GM18498 (cell line): ENCODE measurements around the gene OST4.

Experiments
- ATAC-seq: cut with Tn5 transposase; IDR thresholded peaks from one replicate; pipeline ENCODE4 v1.9.1; 2021; ENCODE audit warnings: mild to moderate bottlenecking, moderate library complexity; ENCODE audit not compliant: unreplicated experiment

OST4 gene

DNA sequence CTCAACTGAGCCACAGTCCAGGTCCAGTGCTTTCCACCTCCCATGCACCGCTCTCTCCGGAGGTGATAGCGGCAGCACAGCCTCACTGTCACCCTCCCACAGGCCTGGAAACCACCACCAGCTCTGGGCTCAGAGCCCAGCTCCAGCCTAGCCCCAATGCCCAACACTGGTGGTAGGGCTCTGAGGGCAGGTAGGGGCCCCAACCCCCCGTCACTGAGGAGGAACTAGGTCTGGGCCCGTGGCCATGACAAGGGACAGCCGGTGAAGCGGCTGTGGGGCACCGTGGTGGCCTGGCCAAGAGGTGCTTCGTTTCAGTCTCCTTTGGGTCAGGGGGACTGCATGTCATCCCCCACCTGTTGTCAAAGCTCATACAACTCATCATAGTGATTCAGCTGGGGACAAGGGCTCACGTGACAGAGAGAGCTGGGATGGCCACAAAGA lies 44.2 kb downstream of the OST4 start:
- no peak for ATAC-seq

DNA sequence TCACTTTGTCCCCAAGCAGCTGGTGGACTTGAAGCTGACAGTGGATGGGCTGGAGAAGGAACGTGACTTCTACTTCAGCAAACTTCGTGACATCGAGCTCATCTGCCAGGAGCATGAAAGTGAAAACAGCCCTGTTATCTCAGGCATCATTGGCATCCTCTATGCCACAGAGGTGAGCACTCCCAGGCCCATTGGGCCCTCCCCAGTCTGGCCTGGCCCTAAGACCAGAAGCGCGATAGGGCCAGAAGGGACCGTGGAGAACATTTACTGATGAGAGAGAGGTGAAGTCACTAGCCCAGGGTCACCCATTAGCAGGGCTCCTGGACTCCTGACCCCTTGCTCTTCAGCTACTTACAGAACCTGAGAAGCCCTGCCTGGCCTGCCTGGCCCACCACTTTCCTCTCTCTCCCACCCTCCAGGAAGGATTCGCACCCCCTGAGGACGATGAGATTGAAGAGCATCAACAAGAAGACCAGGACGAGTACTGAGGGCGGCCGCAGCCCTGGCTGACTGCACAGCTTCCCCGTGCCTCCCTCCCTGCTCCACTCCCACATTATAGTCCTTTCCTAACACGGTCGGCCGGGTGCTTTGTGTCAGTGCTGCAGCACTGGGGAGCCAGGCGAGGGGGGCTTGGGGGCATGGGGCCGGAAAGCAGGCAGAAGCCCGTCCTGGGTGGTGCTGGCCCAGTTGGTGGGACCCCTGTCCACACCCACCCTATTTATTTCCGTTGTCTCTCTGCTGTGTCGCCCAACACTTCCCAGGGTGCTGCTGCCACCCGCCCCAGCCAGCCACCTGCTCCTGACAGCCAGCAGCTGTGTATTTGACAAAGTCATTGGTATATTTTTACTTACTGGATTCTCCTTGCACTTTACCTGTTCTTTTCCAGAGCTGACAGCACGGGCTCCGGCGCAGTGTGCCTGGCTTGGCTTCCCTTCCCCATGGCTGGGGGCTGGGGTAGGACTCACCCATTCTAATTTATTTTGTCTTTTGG lies 45.3 kb downstream of the OST4 start:
- ATAC-seq = no peak

DNA sequence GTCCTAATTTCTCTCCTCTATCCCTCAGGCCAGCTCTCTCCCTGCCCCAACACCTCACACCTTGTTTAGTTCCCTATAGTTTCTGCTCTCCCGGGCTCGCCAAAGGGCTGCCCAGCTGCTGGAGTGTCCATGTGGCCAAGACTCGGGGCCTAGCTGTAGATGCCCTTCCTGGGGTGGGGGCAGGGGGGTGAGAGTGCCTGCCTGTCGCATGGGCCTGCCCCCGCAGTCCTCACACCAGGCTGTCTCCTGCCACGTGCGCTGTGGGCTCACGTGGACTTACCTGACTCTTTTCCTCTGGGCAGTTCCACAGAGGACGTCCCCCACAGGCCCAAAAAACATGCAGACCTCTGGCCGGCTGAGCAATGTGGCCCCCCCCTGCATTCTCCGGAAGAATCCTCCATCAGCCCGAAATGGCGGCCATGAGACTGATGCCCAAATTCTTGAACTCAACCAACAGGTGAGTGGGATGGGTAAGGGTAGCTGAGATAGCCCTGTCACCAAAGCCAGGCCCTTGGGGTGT lies 46.1 kb downstream of the OST4 start:
- ATAC-seq = no peak

DNA sequence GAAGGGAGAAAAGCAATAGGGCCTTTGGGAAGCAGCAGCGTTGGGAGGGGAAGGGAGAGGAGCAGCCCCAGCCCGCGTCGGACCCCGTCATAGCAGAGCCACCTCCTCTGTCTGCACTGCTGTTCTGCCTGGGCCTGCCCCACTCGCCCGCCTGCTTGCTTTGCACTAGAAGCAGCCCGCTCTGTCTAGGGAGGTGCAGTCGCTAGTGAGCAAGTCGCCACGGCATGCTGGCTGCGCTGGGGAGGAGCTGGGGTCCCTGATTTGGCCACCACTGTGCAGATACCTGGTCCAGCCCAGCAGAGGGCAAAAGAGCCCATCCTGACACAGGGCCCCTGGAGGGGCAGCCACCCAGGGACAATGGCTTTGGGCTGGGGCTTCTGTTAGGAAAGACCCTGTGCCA lies 46.6 kb downstream of the OST4 start:
- no peak for ATAC-seq

DNA sequence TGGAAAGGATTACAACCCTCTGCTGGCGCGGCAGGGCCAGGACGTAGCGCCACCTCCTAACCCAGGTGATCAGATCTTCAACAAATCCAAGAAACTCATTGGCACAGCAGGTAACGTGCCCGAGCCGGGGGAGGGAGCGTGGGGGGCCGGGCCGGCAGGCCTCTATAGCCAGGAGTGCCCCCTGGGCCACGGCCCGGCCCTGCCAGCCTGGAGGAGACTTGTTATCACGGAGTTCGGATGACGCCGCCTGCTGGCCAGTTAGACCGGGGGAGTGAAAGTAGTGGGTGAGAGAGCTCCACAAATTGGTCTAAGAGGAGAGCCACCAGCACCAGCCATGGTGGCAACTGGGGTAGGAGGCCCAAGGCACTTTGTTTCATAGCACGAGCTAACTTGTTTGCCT lies 47.3 kb downstream of the OST4 start:
- no peak for ATAC-seq

DNA sequence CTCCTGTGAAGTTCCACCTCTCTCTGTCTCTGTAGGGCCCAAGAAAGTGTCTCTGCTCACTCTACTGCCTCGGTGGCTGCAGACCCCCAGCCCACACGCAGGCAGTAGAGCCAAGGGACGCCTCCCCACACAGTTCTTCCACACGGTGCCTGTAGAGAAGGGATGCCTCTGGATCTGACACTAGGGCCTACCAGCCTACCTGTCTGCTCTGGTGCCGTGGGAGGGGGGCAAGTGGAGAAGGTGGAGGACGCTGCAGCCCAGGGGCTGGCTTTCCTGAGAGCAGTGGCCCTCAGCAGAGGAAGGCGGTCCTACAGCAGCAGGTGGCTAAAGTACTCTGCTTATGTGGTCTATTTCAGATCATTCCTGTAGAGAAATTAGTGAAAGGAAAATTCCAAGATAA lies 47.7 kb downstream of the OST4 start:
- ATAC-seq = no peak

DNA sequence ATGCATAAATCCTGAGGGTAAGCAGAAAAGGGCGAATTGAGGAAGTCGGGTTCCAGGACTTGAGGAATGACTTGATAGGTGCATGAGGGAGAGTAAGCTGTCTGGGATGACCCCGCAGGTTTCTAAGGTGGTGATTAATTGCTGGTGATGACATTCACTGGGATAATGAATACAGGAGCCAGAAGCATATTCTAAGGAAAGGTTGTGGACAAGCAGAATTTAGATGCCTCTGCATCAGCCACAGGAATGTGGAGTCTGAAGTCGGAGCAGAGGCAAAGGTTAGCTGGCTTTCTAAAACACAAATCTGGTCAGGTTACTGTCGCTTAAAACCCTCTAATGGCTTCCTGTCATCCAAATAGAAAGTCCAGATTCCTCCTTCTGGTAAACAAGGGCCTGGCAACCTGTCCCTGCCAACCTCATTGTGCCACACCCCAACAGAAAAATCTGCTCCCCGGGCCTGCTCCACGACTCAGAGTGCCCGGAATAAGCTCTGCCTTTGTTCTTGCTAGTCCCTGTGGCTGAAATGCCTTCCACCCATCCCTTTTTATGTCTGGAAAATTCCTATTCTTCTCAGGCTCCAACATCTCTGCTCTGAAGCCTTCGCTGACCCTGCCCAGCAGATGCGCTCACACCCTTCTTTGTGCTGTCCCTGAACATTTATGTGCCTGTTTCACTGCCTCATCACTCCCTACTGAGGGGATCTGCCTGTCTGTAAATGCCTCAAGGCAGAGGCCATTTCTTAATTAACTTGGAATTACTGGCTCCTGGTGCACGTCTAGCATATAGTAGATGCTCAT lies 50.0 kb downstream of the OST4 start:
- no peak for ATAC-seq
